ENCODE measurements around the gene FMO3. TPM values are rescaled to one million over a fixed set of nuclear protein-coding genes. Genes with fewer than 3 reads are reported as not detected.

The FMO3 gene
- total RNA-seq, 1 experiment from 2014 or later: not detected

DNA sequence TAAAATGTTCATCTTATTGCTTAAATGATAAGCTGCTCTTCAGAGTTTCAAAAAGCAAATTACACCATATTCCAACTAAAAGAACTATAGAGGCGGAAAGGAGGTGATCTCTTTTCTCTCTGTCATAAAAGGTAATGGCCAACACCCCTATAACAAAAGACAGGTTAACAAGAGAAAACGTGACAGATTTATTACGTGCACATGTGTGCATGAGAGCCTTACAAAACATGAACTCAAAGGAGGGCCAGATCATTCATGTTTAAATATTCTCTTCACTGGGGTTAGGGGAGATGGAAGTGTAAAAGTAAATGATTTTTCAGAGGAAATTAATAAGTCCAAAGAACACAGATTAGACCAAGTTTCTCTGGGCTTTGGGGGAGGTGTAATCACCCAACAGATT, 67.8 kb downstream of the FMO3 start:
- DNase-seq (ENCODE audit: low spot score): no peak

GRCh38 chr1:171159148-171159547, 68.4 kb downstream of the FMO3 start:
- DNase-seq (ENCODE audit: low spot score): no peak

GRCh38 chr1:171160211-171160610, 69.5 kb downstream of the FMO3 start:
- DNase-seq (ENCODE audit: low spot score): no peak

- DNase-seq (ENCODE audit: low spot score): no peak
These were observed 70.1 kb downstream of the FMO3 start for GRCh38 chr1:171160639-171161354.

DNA sequence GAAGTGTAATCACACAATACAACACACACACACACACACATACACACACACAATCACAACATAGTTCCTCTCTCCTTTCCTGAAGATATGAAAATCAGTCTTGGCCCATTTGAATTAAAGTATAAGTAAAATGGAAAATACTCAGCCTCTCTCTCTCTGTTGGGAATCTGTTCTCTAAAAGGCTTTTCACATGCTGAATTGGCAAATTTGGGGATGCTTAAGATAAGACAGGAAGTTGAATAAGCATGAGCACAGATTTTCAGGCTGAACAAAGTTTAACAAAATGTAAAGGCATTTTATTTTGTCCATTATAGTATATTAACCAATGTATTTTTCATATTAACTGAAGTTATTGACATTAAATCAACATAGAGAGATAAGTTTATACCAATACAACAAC, 70.7 kb downstream of the FMO3 start:
- DNase-seq (ENCODE audit: low spot score): no peak

DNA sequence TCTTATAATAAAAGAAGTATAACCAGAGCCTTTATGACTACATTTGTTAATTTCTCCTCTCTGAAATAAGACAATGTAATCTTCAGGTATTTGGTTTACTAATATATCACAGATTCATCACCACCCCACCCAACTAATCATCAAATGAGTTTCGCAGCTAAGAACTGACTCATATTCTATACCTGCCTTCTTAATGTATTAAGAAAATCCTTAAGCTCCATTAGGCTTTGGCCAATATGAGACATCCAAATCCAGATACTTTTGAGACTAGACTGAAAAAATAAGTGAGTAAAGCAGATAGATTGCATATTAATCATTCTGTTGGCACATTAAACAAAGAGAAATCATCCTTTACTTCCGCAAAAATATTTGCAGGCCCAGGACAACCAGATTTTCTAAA, 75.7 kb downstream of the FMO3 start:
- DNase-seq (ENCODE audit: low spot score): no peak

Small RNAs within 50 kb of the gene (small RNA-seq; reads per million reads assigned to genes)
- not detected for gene MIR1295A

Other genes starting within 250 kb of the FMO3 start
- gene MROH9, start 155.4 kb upstream of the FMO3 start, total RNA-seq (2014; rRNA removed; shearing (Covaris generic)): not detected in 2 replicates
- not detected in 2 replicates for gene FMO2, start 94.4 kb downstream of the FMO3 start, total RNA-seq (2014; rRNA removed; shearing (Covaris generic))
- gene FMO1, start 157.6 kb downstream of the FMO3 start, total RNA-seq (2014; rRNA removed; shearing (Covaris generic)): not detected in 2 replicates
- gene FMO4, start 223.3 kb downstream of the FMO3 start, total RNA-seq (2014; rRNA removed; shearing (Covaris generic)): 1.5 TPM in 1 of 2 replicates, not detected in the other